CD4-positive, alpha-beta T cell treated with Interleukin-4 for 4 hours (primary cell): ENCODE measurements around the gene KIR3DL1.
A peak's percentile ranks its signal among the peaks of the same experiment; 100 is the strongest.
"Not testable (repeated sequence)": the region's sequence is repeated elsewhere in the genome, so short reads cannot be mapped to it uniquely, and the experiment has no call there.

ENCODE experiments used
- DNase-seq: peaks from one replicate; pipeline ENCODE4 v3.0.0-alpha.2; 2020

The KIR3DL1 gene

DNA sequence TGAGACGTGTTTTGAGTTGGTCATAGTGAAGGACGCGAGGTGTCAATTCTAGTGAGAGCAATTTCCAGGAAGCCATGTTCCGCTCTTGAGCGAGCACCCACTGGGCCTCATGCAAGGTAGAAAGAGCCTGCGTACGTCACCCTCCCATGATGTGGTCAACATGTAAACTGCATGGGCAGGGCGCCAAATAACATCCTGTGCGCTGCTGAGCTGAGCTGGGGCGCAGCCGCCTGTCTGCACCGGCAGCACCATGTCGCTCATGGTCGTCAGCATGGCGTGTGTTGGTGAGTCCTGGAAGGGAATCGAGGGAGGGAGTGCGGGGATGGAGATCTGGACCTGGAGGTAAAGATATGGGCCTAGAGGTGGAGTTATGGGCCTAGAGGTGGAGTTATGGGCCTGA, at the start of gene KIR3DL1:
Gene KIR3DL1, plus strand, starts transcription at position 218 of the 400 bp plus-strand sequence.
- not testable (repeated sequence) for DNase-seq

DNA sequence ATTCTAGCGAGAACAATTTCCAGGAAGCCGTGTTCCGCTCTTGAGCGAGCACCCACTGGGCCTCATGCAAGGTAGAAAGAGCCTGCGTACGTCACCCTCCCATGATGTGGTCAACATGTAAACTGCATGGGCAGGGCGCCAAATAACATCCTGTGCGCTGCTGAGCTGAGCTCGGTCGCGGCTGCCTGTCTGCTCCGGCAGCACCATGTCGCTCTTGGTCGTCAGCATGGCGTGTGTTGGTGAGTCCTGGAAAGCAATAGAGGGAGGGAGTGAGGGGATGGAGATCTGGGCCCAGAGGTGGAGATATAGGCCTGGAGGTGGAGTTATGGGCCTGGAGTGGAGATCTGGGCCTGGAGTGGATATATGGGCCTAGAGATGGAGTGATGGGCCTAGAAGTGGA, 46.6 kb upstream of the KIR3DL1 start, which contains the start of gene KIR2DL1:
Gene KIR2DL1, plus strand, starts transcription at position 148 of the 400 bp plus-strand sequence. Its CDS starts 58 bp downstream, at position 206.
- DNase-seq: not testable (repeated sequence)

DNA sequence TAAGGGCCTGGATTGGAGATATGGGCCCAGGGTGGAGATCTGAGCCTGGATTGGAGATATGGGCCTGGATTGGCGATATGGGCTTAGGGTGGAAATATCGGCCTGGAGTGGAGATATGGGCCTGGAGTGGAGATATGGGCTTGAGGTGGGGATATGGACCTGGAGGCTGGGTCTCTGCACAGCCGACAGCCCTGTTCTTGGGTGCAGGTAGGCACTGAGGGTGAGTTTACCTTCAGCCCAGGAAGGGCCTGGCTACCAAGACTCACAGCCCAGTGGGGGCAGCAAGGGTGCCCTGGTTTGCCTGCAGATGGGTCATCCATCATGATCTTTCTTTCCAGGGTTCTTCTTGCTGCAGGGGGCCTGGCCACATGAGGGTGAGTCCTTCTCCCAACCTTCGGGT, 45.8 kb upstream of the KIR3DL1 start:
- not testable (repeated sequence) for DNase-seq

DNA sequence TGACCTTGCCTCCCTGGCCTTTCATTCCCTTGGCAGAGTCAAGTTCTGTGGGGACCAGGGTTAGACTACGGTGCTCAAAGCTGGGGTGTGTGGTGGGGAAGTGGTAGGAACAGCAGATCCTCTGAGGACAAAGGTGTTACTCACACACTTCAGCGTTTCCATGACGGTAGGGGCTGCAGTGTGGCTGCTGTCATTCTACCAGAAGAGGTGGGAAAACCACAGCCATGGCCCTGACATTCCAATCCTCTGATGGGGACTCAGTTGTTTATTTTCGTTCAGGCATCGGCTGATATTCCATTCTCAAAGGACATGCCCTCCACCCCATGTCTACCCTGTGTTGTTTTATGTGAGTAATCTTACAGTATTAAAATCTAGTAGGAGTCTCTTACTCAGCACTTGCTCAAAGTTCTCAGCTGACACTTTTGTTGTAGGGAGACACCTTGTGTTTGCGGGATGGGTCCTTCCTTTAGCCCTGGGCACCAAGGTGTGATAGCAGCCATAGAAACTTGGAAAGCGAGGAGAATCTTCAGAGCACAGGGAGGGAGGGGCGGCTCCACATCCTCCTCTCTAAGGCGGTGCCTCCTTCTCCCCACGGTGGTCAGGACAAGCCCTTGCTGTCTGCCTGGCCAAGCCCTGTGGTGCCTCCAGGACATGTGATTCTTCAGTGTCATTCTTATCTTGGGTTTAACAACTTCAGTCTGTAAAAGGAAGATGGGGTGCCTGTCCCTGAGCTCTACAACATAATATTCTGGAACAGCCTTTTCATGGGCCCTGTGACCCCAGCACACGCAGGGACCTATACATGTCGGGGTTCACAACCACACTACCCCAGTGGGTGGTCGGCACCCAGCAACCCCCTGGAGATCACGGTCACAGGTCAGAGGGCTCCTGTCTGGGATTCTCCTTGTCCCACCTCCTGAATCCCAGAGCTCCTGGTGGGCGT, 45.0 kb upstream of the KIR3DL1 start:
- not testable (repeated sequence) for DNase-seq

DNA sequence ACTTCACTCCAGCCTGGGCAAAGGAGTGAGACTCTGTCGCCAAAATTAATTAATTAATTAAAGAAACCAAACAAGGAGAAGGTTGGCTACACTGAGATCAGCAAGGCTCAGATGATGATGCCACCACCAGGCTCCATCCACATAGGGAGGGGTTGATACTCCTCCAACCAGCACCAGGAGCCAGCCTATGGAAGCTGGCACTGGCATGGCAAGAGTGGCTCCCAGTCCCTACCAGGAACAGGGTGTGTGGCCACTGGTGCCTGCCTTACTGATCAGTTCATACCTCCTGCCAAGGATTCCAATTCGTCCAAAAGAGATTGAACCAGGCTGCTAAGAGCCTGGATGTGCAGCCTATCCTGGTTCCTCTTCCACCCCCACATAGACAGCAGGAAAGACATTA, 43.6 kb upstream of the KIR3DL1 start:
- not testable (repeated sequence) for DNase-seq

DNA sequence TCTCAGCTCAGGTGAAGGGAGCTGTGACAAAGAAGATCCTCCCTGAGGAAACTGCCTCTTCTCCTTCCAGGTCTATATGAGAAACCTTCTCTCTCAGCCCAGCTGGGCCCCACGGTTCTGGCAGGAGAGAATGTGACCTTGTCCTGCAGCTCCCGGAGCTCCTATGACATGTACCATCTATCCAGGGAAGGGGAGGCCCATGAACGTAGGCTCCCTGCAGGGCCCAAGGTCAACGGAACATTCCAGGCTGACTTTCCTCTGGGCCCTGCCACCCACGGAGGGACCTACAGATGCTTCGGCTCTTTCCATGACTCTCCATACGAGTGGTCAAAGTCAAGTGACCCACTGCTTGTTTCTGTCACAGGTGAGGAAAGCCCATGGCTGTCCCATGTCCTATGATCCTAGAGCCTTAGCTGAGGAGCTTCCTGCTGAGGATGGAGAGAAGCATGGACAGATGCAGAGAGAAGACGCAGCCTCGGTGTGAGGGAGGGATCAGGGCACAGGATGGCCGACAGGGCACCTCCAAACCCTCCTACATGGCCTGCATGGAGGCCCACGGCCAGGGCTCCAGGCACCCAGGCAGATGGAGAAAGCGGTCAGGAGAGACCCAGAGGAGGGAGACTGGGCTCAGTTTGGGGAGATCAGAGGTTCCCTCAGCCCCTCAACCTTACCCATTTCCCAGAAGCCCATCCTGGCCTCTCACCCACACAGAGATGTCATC, 41.0 kb upstream of the KIR3DL1 start:
- not testable (repeated sequence) for DNase-seq

DNA sequence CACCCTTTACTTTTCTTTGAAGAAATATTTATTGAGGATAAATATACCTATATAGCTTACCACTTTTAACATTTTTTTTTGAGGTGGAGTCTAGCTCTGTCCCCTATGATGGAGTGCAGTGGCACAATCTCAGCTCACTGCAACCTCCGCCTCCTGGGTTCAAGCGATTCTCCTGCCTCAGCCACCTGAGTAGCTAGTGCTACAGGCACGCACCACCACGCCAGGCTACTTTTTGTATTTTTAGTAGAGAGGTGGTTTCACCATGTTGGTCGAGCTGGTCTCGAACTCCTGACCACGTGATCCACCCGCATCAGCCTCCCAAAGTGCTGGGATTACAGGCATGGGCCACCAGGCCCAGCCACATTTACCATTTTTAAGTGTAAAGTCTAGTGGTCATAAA, 40.4 kb upstream of the KIR3DL1 start:
- DNase-seq: not testable (repeated sequence)

DNA sequence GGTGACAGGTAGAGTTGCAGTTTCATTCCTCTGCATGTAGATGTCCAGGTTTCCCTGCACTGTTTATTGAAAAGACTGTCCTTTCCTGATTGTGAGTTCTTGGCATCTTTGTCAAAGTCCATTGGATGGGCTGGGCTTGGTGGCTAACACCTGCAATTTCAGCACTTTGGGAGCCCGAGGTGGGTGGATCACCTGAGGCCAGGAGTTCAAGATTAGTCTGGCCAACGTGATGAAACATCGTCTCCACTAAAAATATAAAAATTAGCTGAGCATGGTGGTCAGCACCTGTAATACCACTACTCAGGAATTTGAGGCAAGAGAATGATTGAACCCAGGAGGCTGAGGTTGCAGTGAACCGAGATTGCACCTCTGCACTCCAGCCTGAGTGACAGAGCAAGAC, 38.4 kb upstream of the KIR3DL1 start:
- not testable (repeated sequence) for DNase-seq

DNA sequence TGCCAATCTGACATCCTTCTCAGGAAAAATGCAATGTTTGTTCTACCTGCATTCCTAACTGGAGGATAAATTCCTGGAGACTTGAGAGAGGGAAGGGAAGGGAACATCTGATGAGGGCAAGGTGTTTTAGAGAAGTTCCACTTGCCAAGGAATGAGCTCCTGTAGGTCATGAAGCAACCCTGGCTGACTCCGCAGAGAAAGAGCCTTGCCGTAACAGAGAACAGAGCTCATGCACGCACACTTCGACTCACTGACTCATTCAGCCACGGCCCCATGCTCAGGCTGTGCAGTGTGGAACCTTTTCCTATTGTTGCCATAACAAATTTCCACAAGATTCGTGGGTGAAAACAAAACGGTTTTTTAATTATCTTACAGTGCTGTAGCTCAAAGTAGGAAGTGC, 37.4 kb upstream of the KIR3DL1 start:
- DNase-seq: not testable (repeated sequence)

DNA sequence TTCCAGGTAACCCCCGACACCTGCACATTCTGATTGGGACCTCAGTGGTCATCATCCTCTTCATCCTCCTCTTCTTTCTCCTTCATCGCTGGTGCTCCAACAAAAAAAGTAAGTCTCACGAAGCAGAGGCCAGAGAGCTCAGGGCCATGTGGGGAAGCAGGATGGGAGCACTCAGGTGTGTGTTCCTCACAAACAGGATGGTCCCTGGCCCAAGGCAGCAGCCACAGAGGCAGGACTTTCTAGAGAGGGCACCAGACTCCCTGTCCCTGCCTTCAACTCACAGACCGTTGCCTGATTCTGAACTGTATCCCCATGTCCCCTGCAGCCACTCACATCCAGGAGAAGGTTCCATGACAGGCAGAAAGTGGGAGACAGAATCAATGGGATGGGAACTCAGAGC, 33.4 kb upstream of the KIR3DL1 start:
- not testable (repeated sequence) for DNase-seq

DNA sequence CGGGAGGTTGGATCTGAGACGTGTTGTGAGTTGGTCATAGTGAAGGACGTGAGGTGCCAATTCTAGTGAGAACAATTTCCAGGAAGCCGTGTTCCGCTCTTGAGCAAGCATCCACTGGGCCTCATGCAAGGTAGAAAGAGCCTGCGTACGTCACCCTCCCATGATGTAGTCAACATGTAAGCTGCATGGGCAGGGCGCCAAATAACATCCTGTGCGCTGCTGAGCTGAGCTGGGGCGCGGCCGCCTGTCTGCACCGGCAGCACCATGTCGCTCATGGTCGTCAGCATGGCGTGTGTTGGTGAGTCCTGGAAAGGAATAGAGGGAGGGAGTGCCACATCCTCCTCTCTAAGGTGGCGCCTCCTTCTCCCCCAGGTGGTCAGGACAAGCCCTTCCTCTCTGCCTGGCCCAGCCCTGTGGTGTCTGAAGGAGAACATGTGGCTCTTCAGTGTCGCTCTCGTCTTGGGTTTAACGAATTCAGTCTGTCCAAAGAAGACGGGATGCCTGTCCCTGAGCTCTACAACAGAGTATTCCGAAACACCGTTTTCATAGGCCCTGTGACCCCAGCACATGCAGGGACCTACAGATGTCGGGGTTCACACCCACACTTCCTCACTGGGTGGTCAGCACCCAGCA, 30.1 kb upstream of the KIR3DL1 start:
- not testable (repeated sequence) for DNase-seq

DNA sequence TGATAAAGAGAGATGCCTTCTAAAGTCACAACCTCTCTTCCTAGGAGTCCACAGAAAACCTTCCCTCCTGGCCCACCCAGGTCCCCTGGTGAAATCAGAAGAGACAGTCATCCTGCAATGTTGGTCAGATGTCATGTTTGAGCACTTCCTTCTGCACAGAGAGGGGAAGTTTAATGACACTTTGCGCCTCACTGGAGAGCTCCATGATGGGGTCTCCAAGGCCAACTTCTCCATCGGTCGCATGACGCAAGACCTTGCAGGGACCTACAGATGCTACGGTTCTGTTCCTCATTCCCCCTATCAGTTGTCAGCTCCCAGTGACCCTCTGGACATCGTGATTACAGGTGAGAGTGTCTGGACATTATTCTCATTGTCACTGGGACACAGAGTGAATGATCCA, 28.1 kb upstream of the KIR3DL1 start:
- not testable (repeated sequence) for DNase-seq

DNA sequence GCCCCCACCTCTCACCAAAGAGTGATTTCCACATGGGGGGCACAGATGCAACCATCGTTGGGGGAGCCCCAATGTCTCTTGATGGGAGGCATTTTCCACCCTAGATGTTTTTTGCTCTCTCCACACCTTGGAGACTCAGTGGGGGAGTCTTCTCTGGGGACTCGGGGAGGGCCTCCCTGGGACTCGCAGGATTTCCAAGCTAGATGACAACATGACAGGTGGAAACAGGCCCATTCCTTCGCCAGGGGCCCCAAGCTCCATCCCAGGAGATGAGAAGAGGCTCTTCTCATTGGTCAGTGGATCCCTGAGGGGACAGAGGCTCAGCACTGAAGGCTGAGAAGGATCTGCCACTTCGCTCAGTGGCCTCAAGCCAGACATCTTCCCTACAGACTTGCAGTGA, 25.6 kb upstream of the KIR3DL1 start:
- DNase-seq: no peak

DNA sequence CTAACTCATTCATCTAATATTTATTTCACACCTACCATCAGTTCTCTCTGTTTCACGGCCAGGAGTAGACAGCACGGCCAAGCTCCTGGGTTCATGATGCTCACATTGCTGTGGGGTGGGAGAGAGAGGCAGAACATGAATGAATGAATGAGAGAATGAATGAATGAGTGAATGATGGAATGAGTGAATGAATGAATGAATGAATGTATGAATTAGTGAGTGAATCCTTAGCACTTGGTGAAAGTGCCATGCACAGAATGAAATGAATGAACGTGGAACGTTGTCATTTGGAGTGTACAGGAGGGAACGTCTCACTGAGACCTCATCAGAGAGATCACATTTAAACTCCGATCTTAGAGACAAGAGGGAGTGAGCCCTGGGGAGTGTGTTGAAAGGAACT, 24.8 kb upstream of the KIR3DL1 start:
- DNase-seq: no peak

DNA sequence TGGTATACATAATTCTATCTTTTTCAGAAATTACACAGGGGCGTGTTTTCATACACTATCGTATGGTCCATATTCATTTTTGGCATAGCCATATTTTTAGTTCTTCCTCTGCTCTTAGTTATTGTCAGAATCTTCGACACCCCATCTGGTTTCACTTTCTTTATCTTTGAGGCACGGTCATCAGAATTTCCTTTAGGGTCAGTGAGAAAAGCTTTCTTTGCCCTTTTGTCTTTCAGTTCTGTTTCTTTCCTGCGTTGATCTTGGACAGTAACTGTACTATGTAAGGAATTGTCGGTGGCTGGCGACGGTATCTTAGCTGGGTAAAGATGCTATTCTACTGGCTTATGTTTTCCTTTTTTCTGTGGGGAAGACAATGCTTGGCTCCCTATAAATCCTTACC, 23.5 kb upstream of the KIR3DL1 start:
- peak; percentile 6 for DNase-seq

DNA sequence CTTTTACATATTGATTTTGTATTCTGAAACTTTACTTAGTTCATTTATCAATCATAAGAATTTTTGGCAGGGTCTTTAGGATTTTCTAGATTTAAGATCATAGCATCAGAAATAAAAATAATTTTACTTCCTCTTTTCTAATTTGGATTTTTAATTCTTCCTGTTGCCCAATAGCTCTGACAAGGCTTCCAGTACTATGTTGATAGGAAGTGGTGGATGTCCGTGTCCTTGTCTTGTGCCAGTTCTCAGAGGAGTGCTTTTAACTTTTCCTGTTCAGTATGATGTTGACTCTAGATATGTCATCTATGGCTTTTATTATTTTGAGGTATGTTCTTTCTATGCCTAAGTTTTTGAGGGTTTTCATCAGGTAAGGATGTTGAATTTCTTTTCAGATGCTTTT, 20.5 kb upstream of the KIR3DL1 start:
- DNase-seq: no peak

DNA sequence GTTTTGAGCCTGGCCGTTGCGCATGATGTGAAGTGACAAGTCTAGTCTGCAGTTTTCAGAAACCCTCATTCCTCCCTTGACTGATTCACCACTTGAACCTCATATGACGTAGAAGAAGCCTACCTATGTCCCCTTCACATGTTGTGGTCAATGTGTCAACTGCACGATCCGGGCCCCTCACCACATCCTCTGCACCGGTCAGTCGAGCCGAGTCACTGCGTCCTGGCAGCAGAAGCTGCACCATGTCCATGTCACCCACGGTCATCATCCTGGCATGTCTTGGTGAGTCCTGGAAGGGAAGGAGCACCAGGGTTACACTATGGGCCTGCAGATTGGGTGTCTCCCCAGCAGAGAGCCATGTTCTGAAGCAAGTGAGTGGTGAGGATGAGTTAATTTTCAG, 12.9 kb upstream of the KIR3DL1 start, which contains the start of gene KIR2DL4:
Gene KIR2DL4, plus strand, starts transcription at position 201 of the 400 bp plus-strand sequence. Its CDS starts 42 bp downstream, at position 243.
- no peak for DNase-seq

DNA sequence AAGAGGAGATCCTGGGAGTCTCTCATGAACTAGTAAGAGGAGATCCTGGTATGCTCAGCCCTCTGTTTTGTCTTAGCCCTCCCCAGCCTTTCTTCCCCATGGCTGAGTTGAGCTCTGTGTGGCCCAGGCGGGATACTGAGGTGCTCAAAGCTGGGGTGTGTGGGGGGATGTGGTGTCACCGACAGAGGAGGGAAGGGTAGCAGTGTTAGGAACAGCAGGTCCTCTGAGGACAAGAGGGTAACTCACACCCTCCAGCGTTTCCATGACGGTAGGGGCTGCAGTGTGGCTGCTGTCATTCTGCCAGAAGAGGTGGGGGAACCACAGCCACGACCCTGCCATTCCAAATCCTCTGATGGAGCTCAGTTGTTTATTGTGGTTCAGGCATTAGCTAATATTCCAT, 12.2 kb upstream of the KIR3DL1 start:
- no peak for DNase-seq

DNA sequence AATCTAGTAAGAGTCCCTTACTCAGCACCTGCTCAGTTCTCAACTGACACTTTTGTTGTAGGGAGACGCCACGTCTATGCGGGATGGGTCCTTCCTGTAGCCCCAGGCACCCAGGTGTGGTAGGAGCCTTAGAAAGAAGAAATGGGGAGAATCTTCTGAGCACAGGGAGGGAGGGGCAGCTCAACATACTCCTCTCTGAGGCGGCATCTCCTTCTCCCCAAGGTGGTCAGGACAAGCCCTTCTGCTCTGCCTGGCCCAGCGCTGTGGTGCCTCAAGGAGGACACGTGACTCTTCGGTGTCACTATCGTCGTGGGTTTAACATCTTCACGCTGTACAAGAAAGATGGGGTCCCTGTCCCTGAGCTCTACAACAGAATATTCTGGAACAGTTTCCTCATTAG, 11.7 kb upstream of the KIR3DL1 start:
- no peak for DNase-seq

DNA sequence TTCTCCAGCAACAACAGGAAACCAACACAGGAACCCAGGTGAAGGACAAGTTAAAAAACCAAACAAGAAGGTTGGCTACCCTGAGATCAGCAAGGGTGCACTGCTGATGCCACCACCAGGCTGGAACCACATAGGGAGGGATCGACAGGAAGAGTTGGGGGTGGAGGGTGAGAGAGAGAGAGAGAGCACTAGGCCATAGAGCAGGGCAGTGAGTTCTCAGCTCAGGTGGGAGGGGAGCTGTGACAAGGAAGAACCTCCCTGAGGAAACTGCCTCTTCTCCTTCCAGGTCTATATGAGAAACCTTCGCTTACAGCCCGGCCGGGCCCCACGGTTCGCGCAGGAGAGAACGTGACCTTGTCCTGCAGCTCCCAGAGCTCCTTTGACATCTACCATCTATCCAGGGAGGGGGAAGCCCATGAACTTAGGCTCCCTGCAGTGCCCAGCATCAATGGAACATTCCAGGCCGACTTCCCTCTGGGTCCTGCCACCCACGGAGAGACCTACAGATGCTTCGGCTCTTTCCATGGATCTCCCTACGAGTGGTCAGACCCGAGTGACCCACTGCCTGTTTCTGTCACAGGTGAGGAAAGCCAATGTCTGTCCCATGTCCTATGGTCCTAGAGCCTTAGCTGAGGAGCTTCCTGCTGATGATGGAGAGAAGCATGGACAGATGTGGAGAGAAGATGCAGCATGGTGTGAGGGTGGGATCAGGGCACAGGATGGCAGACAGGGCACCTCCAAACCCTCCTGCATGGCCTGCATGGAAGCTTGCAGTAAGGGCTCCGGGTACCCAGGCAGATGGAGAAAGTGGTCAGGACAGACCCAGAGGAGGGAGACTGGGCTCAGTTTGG, 10.4 kb upstream of the KIR3DL1 start:
- no peak for DNase-seq

DNA sequence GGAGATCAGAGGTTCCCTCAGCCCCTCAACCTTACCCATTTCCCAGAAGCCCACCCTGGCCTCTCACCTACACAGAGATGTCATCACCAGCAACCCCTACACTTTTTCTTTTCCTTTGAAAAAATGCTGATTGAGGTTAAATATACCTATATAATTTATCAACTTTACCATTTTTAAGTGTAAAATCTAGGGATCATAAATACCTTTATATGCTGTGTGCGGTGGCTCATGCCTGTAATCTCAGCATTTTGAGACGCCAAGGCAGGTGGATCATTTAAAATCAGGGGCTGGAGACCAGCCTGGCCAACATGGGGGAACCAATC, 9.8 kb upstream of the KIR3DL1 start:
- DNase-seq: no peak

DNA sequence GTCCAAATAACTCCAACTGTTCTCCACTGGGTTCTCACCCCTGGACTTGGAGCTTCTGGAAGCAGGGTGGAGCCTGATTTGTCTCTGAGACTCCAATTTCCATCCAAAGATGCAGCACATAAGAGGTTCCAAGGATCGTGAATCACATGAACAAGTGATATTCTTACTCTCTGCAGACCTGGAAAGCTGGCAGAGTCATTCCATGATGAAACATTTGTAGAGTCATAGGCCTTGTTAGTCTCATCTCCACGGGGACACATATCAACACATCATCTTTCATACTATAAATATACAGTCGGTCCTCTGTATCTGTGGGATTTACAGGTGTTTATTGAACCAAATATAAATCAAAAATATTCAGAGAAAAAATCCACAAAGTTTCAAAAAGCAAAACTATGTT, 1.7 kb upstream of the KIR3DL1 start:
- DNase-seq: not testable (repeated sequence)
